Loucy (cell line): Measurements from ENCODE around the gene HAVCR2.
"Not testable (repeated sequence)": the region's sequence is repeated elsewhere in the genome, so short reads cannot be mapped to it uniquely, and the experiment has no call there.

Source experiments
- H2AFZ ChIP-seq: fragments of 200-600 bp; sonication (generic); 2 replicates; pipeline ENCODE4 v1.6.0; 2016; ENCODE audit warnings: antibody characterized with exemption, mild to moderate bottlenecking, low read length, moderate library complexity
- H3F3A ChIP-seq: fragments of 200-600 bp; 2 replicates; pipeline ENCODE4 v1.6.0; 2016; ENCODE audit warnings: antibody characterized with exemption, low read depth, mild to moderate bottlenecking
- H3K27me3 ChIP-seq: fragments of 200-600 bp; sonication (generic); 2 replicates; pipeline ENCODE4 v1.6.1; 2014; ENCODE audit warnings: low read length, mild to moderate bottlenecking; ENCODE audit not compliant: insufficient read depth, poor library complexity, severe bottlenecking
- H3K36me3 ChIP-seq: fragments of 200-600 bp; sonication (generic); 2 replicates; pipeline ENCODE4 v1.6.1; 2016; ENCODE audit warnings: low read length; ENCODE audit not compliant: insufficient read depth
- H3K4me1 ChIP-seq: fragments of 200-600 bp; sonication (generic); 2 replicates; pipeline ENCODE4 v1.5.1; 2014; ENCODE audit warnings: low read length, mild to moderate bottlenecking; ENCODE audit not compliant: insufficient read depth, poor library complexity, severe bottlenecking
- H3K4me2 ChIP-seq: fragments of 200-600 bp; sonication (generic); 2 replicates; pipeline ENCODE4 v1.6.0; 2014; ENCODE audit warnings: antibody characterized with exemption, low read length, low read depth, mild to moderate bottlenecking; ENCODE audit not compliant: poor library complexity, severe bottlenecking
- H3K4me3 ChIP-seq: fragments of 200-600 bp; sonication (generic); 2 replicates; pipeline ENCODE4 v1.5.1; 2014; ENCODE audit warnings: low read length, mild to moderate bottlenecking, mixed read lengths; ENCODE audit not compliant: poor library complexity, severe bottlenecking
- H3K79me2 ChIP-seq: fragments of 200-600 bp; sonication (generic); 2 replicates; pipeline ENCODE4 v1.6.1; 2014; ENCODE audit warnings: low read length; ENCODE audit not compliant: insufficient read depth
- H3K9ac ChIP-seq: fragments of 200-600 bp; sonication (generic); 2 replicates; pipeline ENCODE4 v1.6.0; 2014; ENCODE audit warnings: mild to moderate bottlenecking, low read depth, low read length, moderate library complexity; ENCODE audit not compliant: poor library complexity, severe bottlenecking
- H3K9me2 ChIP-seq: fragments of 200-600 bp; sonication (generic); replicated peaks from 2 replicates; pipeline ENCODE4 v1.6.1; 2016; ENCODE audit warnings: low read depth, low read length, mixed read lengths
- H3K9me3 ChIP-seq: fragments of 200-600 bp; sonication (generic); 2 replicates; pipeline ENCODE4 v1.6.1; 2014; ENCODE audit warnings: mild to moderate bottlenecking, antibody characterized with exemption, low read length, low read depth; ENCODE audit not compliant: insufficient read depth
- H4K20me1 ChIP-seq: fragments of 200-600 bp; sonication (generic); 2 replicates; pipeline ENCODE4 v1.6.0; 2014; ENCODE audit warnings: antibody characterized with exemption, low read length, mild to moderate bottlenecking; ENCODE audit not compliant: insufficient read depth, poor library complexity, severe bottlenecking
- CTCF ChIP-seq: fragments of 200-600 bp; sonication (generic); conservative IDR thresholded peaks from 2 replicates; pipeline ENCODE4 v1.5.1; 2014; ENCODE audit warnings: mild to moderate bottlenecking, antibody characterized with exemption, low read length
- EZH2phosphoT487 ChIP-seq: fragments of 200-600 bp; IDR thresholded peaks from 2 replicates; pipeline ENCODE4 v1.6.1; 2018; ENCODE audit warnings: antibody characterized with exemption, mild to moderate bottlenecking, moderate library complexity, borderline replicate concordance

The HAVCR2 gene

GRCh38 chr5:157059093-157059539 lies 49.7 kb downstream of the HAVCR2 start, which contains the start of gene HAVCR1:
HAVCR1 (minus strand) TSS chr5:157059116; CDS start chr5:157057943, 1,173 bp downstream.
- no peaks in the 10 kb centered on the region for H3K79me2 ChIP-seq

GRCh38 chr5:157057459-157058370 lies 51.1 kb downstream of the HAVCR2 start:
- no peaks in the 10 kb centered on the region for H3K36me3 ChIP-seq
- H3K4me2 ChIP-seq, result no peak overlapping the region
- no peaks in the 10 kb centered on the region for H4K20me1 ChIP-seq
- TF ChIP-seq CTCF (no peak), EZH2phosphoT487 (no peak)
- H3K9ac ChIP-seq, result no peak overlapping the region
- no peaks in the 10 kb centered on the region for H3K4me1 ChIP-seq
- H3K27me3 ChIP-seq, result no peaks in the 10 kb centered on the region
- H3F3A ChIP-seq, result no peaks in the 10 kb centered on the region
- no peak overlapping the region for H3K4me3 ChIP-seq
- no peaks in the 10 kb centered on the region for H3K79me2 ChIP-seq
- no peaks in the 10 kb centered on the region for H3K9me2 ChIP-seq
- no peaks in the 10 kb centered on the region for H3K9me3 ChIP-seq
- H2AFZ ChIP-seq, result no peak overlapping the region

More at GRCh38 chr5:157059093-157059539, 49.7 kb downstream of the HAVCR2 start, which contains the start of gene HAVCR1:
- Histone ChIP-seq H3K4me2 (no peak within 1 kb of the TSS), H3K9me2 (no peaks in the 10 kb centered on the region), H3K36me3 (no peaks in the 10 kb centered on the region), H3K9me3 (no peaks in the 10 kb centered on the region), H3K9ac (no peak within 1 kb of the TSS), H3K4me1 (no peaks in the 10 kb centered on the region), H3F3A (no peaks in the 10 kb centered on the region), H2AFZ (no peak within 1 kb of the TSS), H3K4me3 (no peak within 1 kb of the TSS), H3K27me3 (no peaks in the 10 kb centered on the region), H4K20me1 (no peaks in the 10 kb centered on the region)
- TF ChIP-seq EZH2phosphoT487 (no peak), CTCF (no peak)

GRCh38 chr5:157056848-157057247 lies 52.0 kb downstream of the HAVCR2 start:
- not testable (repeated sequence) for H3K27me3 ChIP-seq, H3K4me2 ChIP-seq, H2AFZ ChIP-seq, H3K4me3 ChIP-seq, H3K36me3 ChIP-seq, H4K20me1 ChIP-seq, H3K4me1 ChIP-seq, H3K9ac ChIP-seq, H3F3A ChIP-seq, H3K79me2 ChIP-seq, H3K9me2 ChIP-seq, H3K9me3 ChIP-seq
